OCI-LY7 (cell line): ENCODE results near the gene MIS18BP1. TPM values are rescaled to one million over a fixed set of nuclear protein-coding genes. Genes with fewer than 3 reads are reported as not detected.

Source experiments
- BruUV-seq: library from RNA; stranded (reverse); fragments of 400-500 nt; replicated peaks from 2 replicates; lab custom pipeline; 2021; lab: Mats Ljungman, UMichigan
- CTCF ChIA-PET: fragments of 300-600 bp; sonication (Branson Sonifier 250); formaldehyde crosslinking; loops from one replicate; lab custom pipeline; 2022; ENCODE audit warnings: antibody characterized with exemption; ENCODE audit not compliant: unreplicated experiment; lab: Charles Lee
- POLR2A ChIA-PET: fragments of 300-600 bp; sonication (Branson Sonifier 250); formaldehyde crosslinking; loops from one replicate; lab custom pipeline; 2022; ENCODE audit warnings: antibody characterized with exemption; lab: Charles Lee
- DNase-seq: peaks from one replicate; pipeline ENCODE4 v3.0.0-alpha.2; 2015; ENCODE audit warnings: low spot score
- H2AFZ ChIP-seq: fragments of 200-600 bp; sonication (generic), shearing (Covaris generic); 2 replicates; pipeline ENCODE4 v1.6.1; 2014; ENCODE audit warnings: mild to moderate bottlenecking, antibody characterized with exemption, low read length, moderate library complexity
- H3K27ac ChIP-seq: fragments of 200-600 bp; sonication (generic); 2 replicates; pipeline ENCODE4 v1.5.1; 2014; ENCODE audit warnings: mixed run types, low read depth, mild to moderate bottlenecking, moderate library complexity, low read length, inconsistent platforms; ENCODE audit not compliant: poor library complexity, severe bottlenecking
- H3K36me3 ChIP-seq: fragments of 200-600 bp; sonication (generic); 2 replicates; pipeline ENCODE4 v1.6.1; 2014; ENCODE audit warnings: mild to moderate bottlenecking, antibody characterized with exemption, low read length, moderate library complexity, mixed read lengths; ENCODE audit not compliant: insufficient read depth
- H3K4me1 ChIP-seq: fragments of 200-600 bp; sonication (generic); 2 replicates; pipeline ENCODE4 v1.5.1; 2014; ENCODE audit warnings: mild to moderate bottlenecking, low read length; ENCODE audit not compliant: insufficient read depth, poor library complexity, severe bottlenecking
- H3K4me2 ChIP-seq: fragments of 200-600 bp; sonication (generic); 2 replicates; pipeline ENCODE4 v1.6.1; 2014; ENCODE audit warnings: mild to moderate bottlenecking, low read length
- H3K4me3 ChIP-seq: fragments of 200-600 bp; sonication (generic); 2 replicates; pipeline ENCODE4 v1.5.1; 2014; ENCODE audit warnings: mild to moderate bottlenecking, low read depth, low read length; ENCODE audit not compliant: poor library complexity, severe bottlenecking
- H3K79me2 ChIP-seq: fragments of 200-600 bp; sonication (generic); 2 replicates; pipeline ENCODE4 v1.6.1; 2016; ENCODE audit warnings: low read depth, mild to moderate bottlenecking, low read length, moderate library complexity, mixed read lengths; ENCODE audit not compliant: insufficient read depth
- H3K9me2 ChIP-seq: fragments of 200-600 bp; sonication (generic); 2 replicates; pipeline ENCODE4 v1.6.1; 2016; ENCODE audit warnings: mild to moderate bottlenecking, low read length, mixed read lengths; ENCODE audit not compliant: insufficient read depth
- H3K9me3 ChIP-seq: fragments of 200-600 bp; sonication (generic); 2 replicates; pipeline ENCODE4 v1.6.1; 2014; ENCODE audit warnings: mild to moderate bottlenecking, mixed run types, low read length, mixed read lengths
- H4K20me1 ChIP-seq: fragments of 200-600 bp; sonication (generic); 2 replicates; pipeline ENCODE4 v1.6.1; 2014; ENCODE audit warnings: mild to moderate bottlenecking, antibody characterized with exemption, low read length, moderate library complexity, mixed read lengths; ENCODE audit not compliant: insufficient read depth
- EZH2phosphoT487 ChIP-seq: fragments of 200-600 bp; sonication (generic); IDR thresholded peaks from 2 replicates; pipeline ENCODE4 v1.6.1; 2018; ENCODE audit warnings: low read depth, borderline replicate concordance, mild to moderate bottlenecking, mixed run types, antibody characterized with exemption, low read length, moderate library complexity, mixed read lengths
- intact Hi-C: fragments of 100-400 bp; cut with micrococcal nuclease; formaldehyde crosslinking; loops from one replicate; pipeline ENCODE4 v1.10.0; 2022; ENCODE audit not compliant: unreplicated experiment
- total RNA-seq, 2 experiments: library from RNA; depleted of rRNA in 1 of 2; stranded (reverse); fragments of >200 nt in 1 of 2; shearing (Covaris generic) in 1 of 2; gene quantifications; 2 replicates each; pipeline ENCODE4 v1.2.3, GENCODE V29; 2014 to 2022
- TF ChIP-seq, protein P1 (sequence below): fragments of 200-600 bp; sonication (generic); conservative IDR thresholded peaks from 2 replicates; pipeline ENCODE4 v1.5.1; 2014; ENCODE audit warnings: mild to moderate bottlenecking, antibody characterized with exemption, low read length, moderate library complexity, mixed read lengths

Gene MIS18BP1
- total RNA-seq, 2 experiments from 2014 or later, result 99.2 to 103 TPM

DNA sequence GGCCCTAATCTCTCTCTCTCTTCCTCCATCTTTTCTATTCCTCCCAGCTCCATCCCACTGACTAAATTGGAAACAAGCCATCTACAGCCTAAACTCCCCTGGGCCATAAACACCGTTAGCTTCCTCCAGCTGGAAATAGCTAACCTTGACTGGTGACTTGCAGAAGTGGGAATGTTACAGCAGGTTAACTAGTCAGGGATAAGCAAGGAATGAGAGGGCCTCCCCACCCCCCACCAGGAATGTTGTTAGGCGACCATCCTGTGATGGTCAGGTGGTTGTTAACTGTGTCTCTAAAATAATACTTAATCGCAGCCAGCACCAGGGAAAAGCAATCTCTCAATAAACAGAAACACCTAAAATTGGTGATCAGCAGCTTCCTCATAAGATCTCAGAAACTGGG is 40.8 kb downstream of the MIS18BP1 start:
- intact Hi-C loops, result no loop called here
- Histone ChIP-seq H3K4me3 (no peak overlapping the region), H4K20me1 (no peaks in the 10 kb centered on the region), H3K9me3 (no peaks in the 10 kb centered on the region), H3K79me2 (no peaks in the 10 kb centered on the region), H3K4me2 (no peak overlapping the region), H3K4me1 (no peaks in the 10 kb centered on the region), H2AFZ (no peak overlapping the region), H3K27ac (no peak overlapping the region), H3K9me2 (no peaks in the 10 kb centered on the region), H3K36me3 (peaks cover 96% of the 10 kb centered on the region)
- DNase-seq, result no peak
- CTCF ChIA-PET, result no interaction called here
- TF ChIP-seq, protein P1, sequence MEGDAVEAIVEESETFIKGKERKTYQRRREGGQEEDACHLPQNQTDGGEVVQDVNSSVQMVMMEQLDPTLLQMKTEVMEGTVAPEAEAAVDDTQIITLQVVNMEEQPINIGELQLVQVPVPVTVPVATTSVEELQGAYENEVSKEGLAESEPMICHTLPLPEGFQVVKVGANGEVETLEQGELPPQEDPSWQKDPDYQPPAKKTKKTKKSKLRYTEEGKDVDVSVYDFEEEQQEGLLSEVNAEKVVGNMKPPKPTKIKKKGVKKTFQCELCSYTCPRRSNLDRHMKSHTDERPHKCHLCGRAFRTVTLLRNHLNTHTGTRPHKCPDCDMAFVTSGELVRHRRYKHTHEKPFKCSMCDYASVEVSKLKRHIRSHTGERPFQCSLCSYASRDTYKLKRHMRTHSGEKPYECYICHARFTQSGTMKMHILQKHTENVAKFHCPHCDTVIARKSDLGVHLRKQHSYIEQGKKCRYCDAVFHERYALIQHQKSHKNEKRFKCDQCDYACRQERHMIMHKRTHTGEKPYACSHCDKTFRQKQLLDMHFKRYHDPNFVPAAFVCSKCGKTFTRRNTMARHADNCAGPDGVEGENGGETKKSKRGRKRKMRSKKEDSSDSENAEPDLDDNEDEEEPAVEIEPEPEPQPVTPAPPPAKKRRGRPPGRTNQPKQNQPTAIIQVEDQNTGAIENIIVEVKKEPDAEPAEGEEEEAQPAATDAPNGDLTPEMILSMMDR, result no peak
- TF ChIP-seq EZH2phosphoT487, result no peak
- POLR2A ChIA-PET, result interaction anchor here (1.1 to 1.7 kb wide), 2 partner anchors 9 to 51 kb away, joined by 3 to 5 read pairs; no protein-coding TSS in a partner anchor
- no TSS peak for BruUV-seq

DNA sequence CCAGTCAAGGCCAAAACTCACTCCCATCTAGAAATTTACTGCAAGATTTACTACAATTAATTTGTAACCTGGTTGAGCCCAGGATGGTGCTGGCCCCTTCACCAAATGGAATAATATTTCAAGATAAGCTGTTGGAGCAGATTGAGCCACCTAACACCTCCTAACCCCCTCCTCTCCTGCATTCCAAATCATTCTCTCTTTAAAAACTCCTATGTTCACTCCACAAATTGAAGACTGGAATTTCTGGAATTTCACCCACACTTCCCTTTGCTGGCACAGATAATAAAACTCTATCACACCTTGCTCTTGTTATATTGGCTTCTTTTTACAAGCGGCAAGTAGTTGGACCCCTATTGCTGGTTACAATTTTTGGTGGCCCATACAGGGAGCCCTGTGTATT is 41.7 kb downstream of the MIS18BP1 start:
- TF ChIP-seq EZH2phosphoT487, result no peak
- TF ChIP-seq, protein P1, result no peak
- Histone ChIP-seq H3K4me1 (no peaks in the 10 kb centered on the region), H3K36me3 (peaks cover 96% of the 10 kb centered on the region), H3K4me3 (no peak overlapping the region), H3K4me2 (no peak overlapping the region), H3K27ac (no peak overlapping the region), H4K20me1 (no peaks in the 10 kb centered on the region), H3K9me2 (no peaks in the 10 kb centered on the region), H3K9me3 (no peaks in the 10 kb centered on the region), H3K79me2 (no peaks in the 10 kb centered on the region), H2AFZ (no peak overlapping the region)
- intact Hi-C loops, result no loop called here
- ChIA-PET CTCF (no interaction called here), POLR2A (interaction anchor here (1.1 to 1.7 kb wide), 2 partner anchors 8 to 50 kb away, joined by 3 to 5 read pairs; no protein-coding TSS in a partner anchor)
- no peak for DNase-seq
- BruUV-seq, result no TSS peak

DNA sequence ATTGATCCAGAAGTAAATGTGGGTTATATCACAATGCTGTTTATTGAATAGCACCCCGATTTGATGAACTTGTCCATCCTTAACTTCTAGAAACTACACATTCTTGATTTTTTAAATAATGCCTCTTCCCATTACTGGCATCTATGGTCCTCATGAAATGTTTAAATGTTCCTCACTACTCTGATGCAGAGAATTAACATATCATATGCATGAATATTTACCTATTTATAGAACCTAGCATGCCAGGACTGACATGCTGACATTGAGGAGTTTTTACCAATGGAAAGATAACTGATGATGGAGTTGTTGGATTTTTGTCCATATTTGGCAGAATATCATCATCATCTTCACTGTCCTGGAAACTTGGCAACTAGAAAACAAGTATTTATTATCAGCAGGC is 42.8 kb downstream of the MIS18BP1 start:
- no TSS peak for BruUV-seq
- H3K36me3 ChIP-seq, result peaks cover 96% of the 10 kb centered on the region
- no peaks in the 10 kb centered on the region for H3K4me1 ChIP-seq
- H3K79me2 ChIP-seq, result no peaks in the 10 kb centered on the region
- no peak overlapping the region for H2AFZ ChIP-seq
- TF ChIP-seq, protein P1, result no peak
- no peak for TF ChIP-seq EZH2phosphoT487
- H3K4me2 ChIP-seq, result no peak overlapping the region
- CTCF ChIA-PET, result no interaction called here
- POLR2A ChIA-PET, result no interaction called here
- intact Hi-C loops, result no loop called here
- no peak overlapping the region for H3K4me3 ChIP-seq
- no peak for DNase-seq
- H3K9me3 ChIP-seq, result no peaks in the 10 kb centered on the region
- H3K9me2 ChIP-seq, result no peaks in the 10 kb centered on the region
- no peak overlapping the region for H3K27ac ChIP-seq
- no peaks in the 10 kb centered on the region for H4K20me1 ChIP-seq
